ENCODE results near the gene ITM2C.
A peak's percentile ranks its signal among the peaks of the same experiment; 100 is the strongest.

The ITM2C gene

DNA sequence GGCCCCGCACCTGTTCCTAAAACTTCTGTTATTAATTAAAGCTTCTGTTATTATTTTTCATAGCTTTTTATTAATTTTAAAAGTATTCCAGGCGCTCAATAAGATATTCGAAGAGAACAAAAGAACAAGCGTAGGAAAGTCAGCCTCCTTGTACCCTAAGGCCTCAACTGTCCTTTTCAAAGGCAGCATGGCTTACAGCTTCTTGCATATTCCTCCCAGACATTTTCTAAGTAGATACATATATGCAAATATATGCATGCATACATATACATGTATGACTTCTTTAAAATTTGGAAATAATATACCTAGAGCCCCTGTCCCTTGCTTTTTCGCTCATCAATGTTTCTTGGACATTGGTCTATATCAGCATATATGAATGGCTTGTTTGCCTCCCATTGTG is 48.0 kb downstream of the ITM2C start:
- no peak for DNase-seq (ENCODE audit: low spot score in 2 of 2)
- no peak overlapping the region for H3K27ac Mint-ChIP-seq (ENCODE audit: low read depth)
- H3K36me3 Mint-ChIP-seq (ENCODE audit: insufficient read depth): peaks cover 3% of the 10 kb centered on the region
- H3K27me3 Mint-ChIP-seq: peaks cover 42% of the 10 kb centered on the region
- no peak for ATAC-seq (replicated peaks; ENCODE audit: extremely low read depth, poor library complexity, severe bottlenecking)
- H3K4me3 Mint-ChIP-seq: no peak overlapping the region
- peaks cover 8% of the 10 kb centered on the region for H3K4me1 Mint-ChIP-seq
- no peaks in the 10 kb centered on the region for H3K9me3 Mint-ChIP-seq

- no peak for ATAC-seq (replicated peaks; ENCODE audit: extremely low read depth, poor library complexity, severe bottlenecking)
- no peak for DNase-seq (ENCODE audit: low spot score in 2 of 2)
These were observed 48.8 kb downstream of the ITM2C start for GRCh38 chr2:230913406-230914143.

GRCh38 chr2:230914886-230915285 is 50.1 kb downstream of the ITM2C start:
- no peak overlapping the region for H3K4me3 Mint-ChIP-seq

More at GRCh38 chr2:230913406-230914143, 48.8 kb downstream of the ITM2C start:
- Mint-ChIP-seq H3K36me3 (ENCODE audit: insufficient read depth) (peaks cover 3% of the 10 kb centered on the region), H3K27me3 (peaks cover 51% of the 10 kb centered on the region), H3K4me3 (no peak overlapping the region), H3K27ac (ENCODE audit: low read depth) (peak overlapping the region; percentile 82), H3K9me3 (no peaks in the 10 kb centered on the region), H3K4me1 (peaks cover 8% of the 10 kb centered on the region)

GRCh38 chr2:230915319-230915718 is 50.6 kb downstream of the ITM2C start:
- no peak overlapping the region for H3K4me3 Mint-ChIP-seq
- H3K9me3 Mint-ChIP-seq: no peaks in the 10 kb centered on the region
- no peaks in the 10 kb centered on the region for H3K36me3 Mint-ChIP-seq (ENCODE audit: insufficient read depth)
- H3K27me3 Mint-ChIP-seq: peaks cover 60% of the 10 kb centered on the region
- ATAC-seq (replicated peaks; ENCODE audit: extremely low read depth, poor library complexity, severe bottlenecking): no peak
- no peak overlapping the region for H3K27ac Mint-ChIP-seq (ENCODE audit: low read depth)
- H3K4me1 Mint-ChIP-seq: no peaks in the 10 kb centered on the region
- DNase-seq (ENCODE audit: low spot score in 2 of 2): no peak

More at GRCh38 chr2:230914886-230915285, 50.1 kb downstream of the ITM2C start:
- no peak for ATAC-seq (replicated peaks; ENCODE audit: extremely low read depth, poor library complexity, severe bottlenecking)
- Mint-ChIP-seq H3K9me3 (no peaks in the 10 kb centered on the region), H3K27ac (ENCODE audit: low read depth) (no peak overlapping the region), H3K4me1 (no peaks in the 10 kb centered on the region), H3K27me3 (peaks cover 55% of the 10 kb centered on the region), H3K36me3 (ENCODE audit: insufficient read depth) (no peaks in the 10 kb centered on the region)
- DNase-seq (ENCODE audit: low spot score in 2 of 2): no peak

GRCh38 chr2:230916218-230916617 is 51.5 kb downstream of the ITM2C start:
- no peak for ATAC-seq (replicated peaks; ENCODE audit: extremely low read depth, poor library complexity, severe bottlenecking)
- no peak overlapping the region for H3K4me3 Mint-ChIP-seq
- no peak overlapping the region for H3K27ac Mint-ChIP-seq (ENCODE audit: low read depth)
- peaks cover 69% of the 10 kb centered on the region for H3K27me3 Mint-ChIP-seq
- no peak for DNase-seq (ENCODE audit: low spot score in 2 of 2)
- peaks cover 4% of the 10 kb centered on the region for H3K4me1 Mint-ChIP-seq
- no peaks in the 10 kb centered on the region for H3K9me3 Mint-ChIP-seq
- H3K36me3 Mint-ChIP-seq (ENCODE audit: insufficient read depth): no peaks in the 10 kb centered on the region

DNA sequence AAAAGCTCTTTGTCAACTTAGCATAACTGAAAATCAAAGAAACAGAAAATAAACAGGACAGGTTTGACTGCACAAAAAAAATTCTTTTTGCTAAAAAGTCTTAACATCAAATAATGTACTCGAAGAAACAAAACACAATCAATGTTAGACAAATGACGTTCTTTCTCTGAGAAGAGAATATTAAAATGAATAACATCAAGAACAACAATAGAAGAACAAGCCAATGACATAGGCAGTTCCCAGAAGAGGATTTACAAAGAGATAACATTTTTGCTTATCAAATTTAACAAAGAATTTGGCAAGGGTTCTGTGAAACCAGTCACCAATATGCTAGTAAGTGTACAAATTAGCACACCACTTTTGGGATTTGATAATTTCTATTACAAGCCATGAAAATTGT is 54.5 kb downstream of the ITM2C start:
- no peak overlapping the region for H3K4me3 Mint-ChIP-seq
- H3K4me1 Mint-ChIP-seq: peaks cover 19% of the 10 kb centered on the region
- peaks cover 78% of the 10 kb centered on the region for H3K27me3 Mint-ChIP-seq
- DNase-seq (ENCODE audit: low spot score in 2 of 2) (no peak), ATAC-seq (replicated peaks; ENCODE audit: extremely low read depth, poor library complexity, severe bottlenecking) (no peak)
- H3K27ac Mint-ChIP-seq (ENCODE audit: low read depth): no peak overlapping the region
- H3K36me3 Mint-ChIP-seq (ENCODE audit: insufficient read depth): peaks cover 4% of the 10 kb centered on the region
- H3K9me3 Mint-ChIP-seq: no peaks in the 10 kb centered on the region

- H3K9me3 Mint-ChIP-seq: no peaks in the 10 kb centered on the region
- H3K27ac Mint-ChIP-seq (ENCODE audit: low read depth): no peak overlapping the region
- no peak overlapping the region for H3K4me3 Mint-ChIP-seq
- DNase-seq (ENCODE audit: low spot score in 2 of 2) (no peak), ATAC-seq (replicated peaks; ENCODE audit: extremely low read depth, poor library complexity, severe bottlenecking) (no peak)
- peaks cover 4% of the 10 kb centered on the region for H3K36me3 Mint-ChIP-seq (ENCODE audit: insufficient read depth)
- H3K4me1 Mint-ChIP-seq: peaks cover 24% of the 10 kb centered on the region
- H3K27me3 Mint-ChIP-seq: peaks cover 74% of the 10 kb centered on the region
These were observed 54.9 kb downstream of the ITM2C start for GRCh38 chr2:230919681-230920080.

DNA sequence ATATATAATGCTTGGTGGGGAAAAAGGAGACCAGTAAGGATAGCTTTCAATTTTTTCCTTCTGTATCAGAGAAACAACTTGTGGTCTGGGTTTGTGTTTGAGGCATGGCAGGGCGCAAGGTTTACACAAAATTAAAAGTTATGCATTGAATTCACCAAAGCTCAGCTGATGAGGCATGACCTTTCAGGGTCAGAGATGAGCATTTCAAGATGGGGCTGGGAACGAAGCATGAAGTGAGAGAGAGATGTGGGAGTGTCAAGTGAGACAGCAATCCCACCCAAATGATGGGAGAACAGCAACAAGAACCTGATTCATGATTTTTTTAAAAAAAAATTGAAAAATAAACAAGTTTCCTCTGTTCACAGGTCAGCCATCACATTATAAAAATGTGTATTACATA is 55.4 kb downstream of the ITM2C start:
- H3K27ac Mint-ChIP-seq (ENCODE audit: low read depth): no peak overlapping the region
- ATAC-seq (replicated peaks; ENCODE audit: extremely low read depth, poor library complexity, severe bottlenecking) (no peak), DNase-seq (ENCODE audit: low spot score in 2 of 2) (no peak)
- peaks cover 69% of the 10 kb centered on the region for H3K27me3 Mint-ChIP-seq
- H3K4me3 Mint-ChIP-seq: no peak overlapping the region
- H3K4me1 Mint-ChIP-seq: peaks cover 29% of the 10 kb centered on the region
- H3K36me3 Mint-ChIP-seq (ENCODE audit: insufficient read depth): peaks cover 4% of the 10 kb centered on the region
- no peaks in the 10 kb centered on the region for H3K9me3 Mint-ChIP-seq

- Mint-ChIP-seq H3K27ac (ENCODE audit: low read depth) (no peak overlapping the region), H3K27me3 (peaks cover 55% of the 10 kb centered on the region), H3K4me3 (no peak overlapping the region), H3K4me1 (peaks cover 33% of the 10 kb centered on the region), H3K36me3 (ENCODE audit: insufficient read depth) (peaks cover 5% of the 10 kb centered on the region), H3K9me3 (no peaks in the 10 kb centered on the region)
- DNase-seq (ENCODE audit: low spot score in 2 of 2) (no peak), ATAC-seq (replicated peaks; ENCODE audit: extremely low read depth, poor library complexity, severe bottlenecking) (no peak)
These were observed 57.3 kb downstream of the ITM2C start for GRCh38 chr2:230921806-230922595.

DNA sequence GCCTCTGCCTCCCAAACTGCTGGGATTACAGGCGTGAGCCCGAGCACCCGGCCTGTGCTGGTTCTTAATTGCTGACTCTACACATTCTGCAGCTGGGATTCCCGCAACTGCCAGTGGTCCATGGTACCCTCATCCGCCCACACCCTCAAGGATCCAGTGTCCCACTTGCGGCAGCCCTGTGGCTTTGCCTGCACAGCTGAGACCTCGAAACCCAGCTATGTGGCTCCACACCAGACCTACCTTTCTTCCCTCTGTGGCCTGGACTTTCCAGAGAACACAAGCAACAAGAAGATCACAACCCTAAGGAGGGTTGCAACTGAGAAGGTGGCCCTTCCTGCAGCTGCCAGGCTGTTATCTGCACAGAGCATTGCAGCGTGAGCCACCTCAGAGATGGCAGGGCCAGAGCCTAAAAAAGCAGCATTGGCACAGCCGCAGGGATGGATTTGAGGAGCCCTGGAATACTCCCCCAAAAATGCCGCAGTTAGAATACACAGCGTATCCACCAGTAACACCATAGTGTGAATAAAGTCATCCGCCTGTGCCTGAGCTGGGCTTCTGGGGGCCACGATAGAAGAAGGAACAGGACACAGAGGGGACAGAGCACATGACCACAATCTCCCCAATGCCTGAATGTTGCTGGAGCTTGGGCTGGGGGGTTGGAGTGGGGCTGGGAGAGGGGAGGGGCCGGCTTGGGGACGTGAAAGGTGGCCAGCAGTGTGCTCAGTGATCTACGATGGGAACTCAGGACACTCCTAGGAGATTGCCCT is 58.4 kb downstream of the ITM2C start:
- no peak for ATAC-seq (replicated peaks; ENCODE audit: extremely low read depth, poor library complexity, severe bottlenecking)
- Mint-ChIP-seq H3K36me3 (ENCODE audit: insufficient read depth) (peaks cover 5% of the 10 kb centered on the region), H3K9me3 (no peaks in the 10 kb centered on the region), H3K27me3 (peaks cover 44% of the 10 kb centered on the region), H3K4me3 (peak overlapping the region; percentile 87), H3K4me1 (peaks cover 33% of the 10 kb centered on the region), H3K27ac (ENCODE audit: low read depth) (no peak overlapping the region)
- DNase-seq (ENCODE audit: low spot score in 2 of 2): no peak

GRCh38 chr2:230924092-230924469 is 59.3 kb downstream of the ITM2C start:
- no peak for ATAC-seq (replicated peaks; ENCODE audit: extremely low read depth, poor library complexity, severe bottlenecking)
- Mint-ChIP-seq H3K36me3 (ENCODE audit: insufficient read depth) (peaks cover 5% of the 10 kb centered on the region), H3K4me1 (peaks cover 37% of the 10 kb centered on the region), H3K4me3 (peak overlapping the region; percentile 87), H3K27ac (ENCODE audit: low read depth) (peak overlapping the region; percentile 86), H3K9me3 (no peaks in the 10 kb centered on the region), H3K27me3 (peaks cover 37% of the 10 kb centered on the region)
- no peak for DNase-seq (ENCODE audit: low spot score in 2 of 2)

DNA sequence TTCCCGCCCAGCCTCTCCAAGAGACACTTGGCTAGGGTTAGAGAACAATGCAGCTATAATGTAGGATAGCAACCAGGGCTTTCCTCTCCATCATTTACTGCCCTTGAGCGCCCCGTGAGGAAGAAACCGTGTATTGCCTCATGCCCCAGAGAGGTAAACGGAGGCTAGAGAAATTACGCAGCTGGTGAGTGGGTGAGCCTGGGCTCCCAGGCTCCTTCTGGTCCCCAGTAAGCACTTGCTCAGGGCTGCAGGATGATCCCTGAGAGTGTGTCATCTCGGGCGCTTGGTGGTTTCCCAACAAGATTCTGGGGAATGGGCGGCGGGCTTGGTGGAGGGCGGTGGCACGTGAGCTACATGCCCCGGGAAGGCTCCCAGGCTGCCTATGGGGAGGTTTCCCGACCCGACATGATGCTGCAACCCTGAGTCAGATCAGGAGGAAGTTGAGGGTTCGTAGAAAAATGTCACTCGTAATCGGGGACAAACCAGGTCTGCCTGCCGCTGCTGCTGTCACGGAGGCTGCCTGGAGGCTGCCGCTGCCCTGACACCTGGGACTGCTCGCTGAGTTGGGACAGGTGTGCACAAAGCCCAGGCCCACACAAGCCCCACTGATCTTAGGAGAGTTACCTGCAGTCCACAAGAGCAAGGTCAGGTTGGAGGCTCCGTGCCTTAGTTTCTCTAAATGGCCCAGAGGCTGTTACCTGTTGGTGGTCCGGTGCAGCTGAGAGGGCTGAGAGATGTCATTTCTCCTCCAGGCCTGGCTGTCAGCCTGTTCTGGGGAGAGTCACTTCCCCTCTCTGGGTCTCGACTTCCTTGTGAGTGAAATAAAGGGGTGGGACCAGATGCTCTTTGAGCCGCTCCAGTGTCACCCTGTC is 60.0 kb downstream of the ITM2C start, which contains the start of gene GPR55:
TSS of gene GPR55 (minus strand) at position 773 of the 872 bp plus-strand sequence. CDS start 14,280 bp downstream, outside the sequence.
- Mint-ChIP-seq H3K4me3 (peak within 1 kb of the TSS; percentile 87), H3K9me3 (no peaks in the 10 kb centered on the region), H3K27me3 (peaks cover 36% of the 10 kb centered on the region), H3K4me1 (peaks cover 37% of the 10 kb centered on the region), H3K27ac (ENCODE audit: low read depth) (peak within 1 kb of the TSS; percentile 86), H3K36me3 (ENCODE audit: insufficient read depth) (peaks cover 5% of the 10 kb centered on the region)
- ATAC-seq (replicated peaks; ENCODE audit: extremely low read depth, poor library complexity, severe bottlenecking) (peak; percentile 58), DNase-seq (ENCODE audit: low spot score in 2 of 2) (no peak)
